ENCODE results near the gene KRTAP20-3. TPM values are rescaled to one million over a fixed set of nuclear protein-coding genes. Genes with fewer than 3 reads are reported as not detected.

KRTAP20-3 gene
- total and polyA plus RNA-seq, 2 donors: not detected

GRCh38 chr21:30634906-30635305 is 7.8 kb upstream of the KRTAP20-3 start, which contains the start of gene KRTAP20-2:
Gene KRTAP20-2 (plus strand): TSS chr21:30635206. CDS start chr21:30635264, 58 bp downstream.
- Histone ChIP-seq H3K36me3 (ENCODE audit: insufficient read depth) (no peaks in the 10 kb centered on the region), H3K4me3 (ENCODE audit: low read depth, low read length) (no peak within 1 kb of the TSS), H3K27ac (ENCODE audit: low read depth) (no peak within 1 kb of the TSS), H3K4me1 (ENCODE audit: insufficient read depth) (no peaks in the 10 kb centered on the region)
- no peak for DNase-seq (ENCODE audit: extremely low spot score)
- 95% methylated on average over 1 of the region's 1 CpG for WGBS

DNA sequence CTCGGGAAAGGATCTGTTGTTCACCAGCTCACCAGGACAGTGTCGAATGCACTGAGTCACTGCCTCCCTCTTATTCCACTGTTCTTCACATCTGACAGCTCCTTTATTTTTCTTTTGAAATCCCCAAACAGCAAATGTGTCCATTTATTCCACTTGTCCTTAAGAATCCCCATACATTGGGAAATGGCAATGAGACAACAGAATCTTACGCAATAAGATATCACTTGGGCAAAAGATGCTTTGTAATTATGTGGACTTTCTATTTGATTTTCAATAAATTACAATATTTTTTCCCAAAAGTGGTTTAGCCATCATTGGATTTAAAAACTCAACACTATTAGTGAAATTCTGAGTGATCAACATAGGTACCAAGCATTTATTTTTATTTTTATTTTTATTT is 4.0 kb upstream of the KRTAP20-3 start:
- 75% methylated on average over 3 of the region's 3 CpGs for whole genome bisulfite sequencing
- no peak for DNase-seq (ENCODE audit: extremely low spot score)
- Histone ChIP-seq H3K4me3 (ENCODE audit: low read depth, low read length) (no peak overlapping the region), H3K4me1 (ENCODE audit: insufficient read depth) (no peaks in the 10 kb centered on the region), H3K27ac (ENCODE audit: low read depth) (no peak overlapping the region), H3K36me3 (ENCODE audit: insufficient read depth) (no peaks in the 10 kb centered on the region)

- Histone ChIP-seq H3K36me3 (ENCODE audit: insufficient read depth) (no peaks in the 10 kb centered on the region), H3K4me3 (ENCODE audit: low read depth, low read length) (no peak overlapping the region), H3K27ac (ENCODE audit: low read depth) (no peak overlapping the region), H3K4me1 (ENCODE audit: insufficient read depth) (no peaks in the 10 kb centered on the region)
- whole genome bisulfite sequencing: 65% methylated on average over 1 of the region's 1 CpG
- no peak for DNase-seq (ENCODE audit: extremely low spot score)
These were observed 4.3 kb downstream of the KRTAP20-3 start for GRCh38 chr21:30646904-30647414.

DNA sequence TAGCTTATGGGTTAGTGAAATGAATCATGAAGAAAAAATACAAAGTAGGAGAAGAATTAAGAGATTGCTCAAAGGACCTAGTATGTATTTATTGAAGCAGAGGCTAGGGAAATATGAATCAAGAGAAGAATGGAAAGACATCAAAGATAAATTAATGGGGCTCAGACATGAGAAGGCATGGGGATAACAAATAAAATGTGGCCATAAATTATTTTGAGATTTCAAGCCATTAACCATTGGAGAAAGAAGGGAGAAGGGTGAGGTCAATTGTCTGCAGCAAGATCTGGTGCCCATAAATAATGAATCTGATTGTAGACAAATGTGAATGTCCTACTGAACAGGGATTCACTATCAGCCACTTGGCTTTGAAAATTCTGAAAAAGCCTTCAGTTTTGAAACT is 10.2 kb downstream of the KRTAP20-3 start:
- no peaks in the 10 kb centered on the region for H3K36me3 ChIP-seq (ENCODE audit: insufficient read depth)
- no peak for DNase-seq (ENCODE audit: extremely low spot score)
- no peaks in the 10 kb centered on the region for H3K4me1 ChIP-seq (ENCODE audit: insufficient read depth)
- H3K27ac ChIP-seq (ENCODE audit: low read depth): no peak overlapping the region
- H3K4me3 ChIP-seq (ENCODE audit: low read depth, low read length): no peak overlapping the region

DNA sequence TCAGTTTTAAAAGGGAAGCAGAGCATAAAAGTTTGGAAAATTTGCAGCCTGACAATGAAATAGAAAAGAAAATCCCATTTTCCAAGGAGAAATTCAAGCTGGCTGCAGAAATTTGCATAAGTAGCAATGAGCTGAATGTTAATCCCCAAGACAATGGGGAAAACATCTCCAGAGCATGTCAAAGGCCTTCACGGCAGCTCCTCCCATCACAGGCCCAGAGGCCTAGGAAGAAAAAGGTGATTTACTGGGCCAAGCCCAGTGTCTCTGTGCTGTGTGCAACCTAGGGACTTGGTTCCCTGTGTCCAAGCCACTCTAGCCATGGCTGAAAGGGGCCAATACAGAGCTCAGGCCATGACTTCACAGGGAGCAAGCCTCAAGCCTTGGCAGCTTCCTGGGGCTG is 26.1 kb downstream of the KRTAP20-3 start:
- no peaks in the 10 kb centered on the region for H3K36me3 ChIP-seq (ENCODE audit: insufficient read depth)
- WGBS: 82% methylated on average over 1 of the region's 1 CpG

GRCh38 chr21:30672985-30673650 is 30.5 kb downstream of the KRTAP20-3 start:
- 76% methylated on average over 2 of the region's 2 CpGs for WGBS
- no peak for DNase-seq (ENCODE audit: extremely low spot score)
- Histone ChIP-seq H3K27ac (ENCODE audit: low read depth) (no peak overlapping the region), H3K4me3 (ENCODE audit: low read depth, low read length) (no peak overlapping the region), H3K4me1 (ENCODE audit: insufficient read depth) (no peaks in the 10 kb centered on the region), H3K36me3 (ENCODE audit: insufficient read depth) (no peaks in the 10 kb centered on the region)

More for the DNA sequence above, 26.1 kb downstream of the KRTAP20-3 start:
- Histone ChIP-seq H3K27ac (ENCODE audit: low read depth) (no peak overlapping the region), H3K4me1 (ENCODE audit: insufficient read depth) (no peaks in the 10 kb centered on the region), H3K4me3 (ENCODE audit: low read depth, low read length) (no peak overlapping the region)
- DNase-seq (ENCODE audit: extremely low spot score): no peak

DNA sequence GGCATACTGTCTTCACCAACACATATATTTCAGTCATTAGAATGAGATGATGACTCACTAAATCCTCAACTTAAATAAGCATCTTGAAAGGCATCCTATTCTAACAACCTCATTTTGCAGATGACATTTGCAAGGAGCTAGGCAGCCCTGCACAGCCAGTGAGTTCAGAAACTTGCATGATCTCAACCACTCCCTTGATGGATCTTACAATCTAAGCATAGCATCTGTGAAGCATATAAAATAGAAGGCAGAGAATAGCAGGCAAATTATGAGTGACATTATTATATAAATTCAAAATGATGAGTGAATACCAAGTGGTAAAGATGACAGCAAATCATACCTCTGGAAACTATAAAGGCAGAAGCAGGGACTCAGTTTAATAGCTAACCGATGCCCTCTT is 31.6 kb downstream of the KRTAP20-3 start:
- Histone ChIP-seq H3K27ac (ENCODE audit: low read depth) (no peak overlapping the region), H3K4me3 (ENCODE audit: low read depth, low read length) (no peak overlapping the region), H3K36me3 (ENCODE audit: insufficient read depth) (no peaks in the 10 kb centered on the region), H3K4me1 (ENCODE audit: insufficient read depth) (no peaks in the 10 kb centered on the region)
- no peak for DNase-seq (ENCODE audit: extremely low spot score)
- 88% methylated on average over 1 of the region's 1 CpG for WGBS

DNA sequence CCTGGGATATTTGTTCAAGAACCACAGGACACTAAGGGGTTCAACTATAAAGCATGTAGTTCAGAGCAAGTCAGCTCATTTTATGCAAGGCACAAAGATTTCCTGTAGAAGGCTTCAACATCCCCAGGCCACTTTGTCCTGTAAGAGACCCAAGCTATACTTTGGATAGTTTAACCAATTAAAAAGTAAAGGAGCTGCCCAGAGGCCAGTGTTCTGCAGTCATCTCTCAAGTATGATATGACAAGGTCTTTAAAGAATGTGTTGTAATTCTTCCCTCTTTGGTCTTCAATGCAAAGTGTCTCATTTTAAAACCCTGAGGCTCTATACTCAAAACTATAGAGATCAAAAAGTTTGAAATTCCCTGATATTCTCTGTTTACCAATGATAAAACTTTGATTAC is 34.1 kb downstream of the KRTAP20-3 start:
- H3K36me3 ChIP-seq (ENCODE audit: insufficient read depth): no peaks in the 10 kb centered on the region
- no peak overlapping the region for H3K4me3 ChIP-seq (ENCODE audit: low read depth, low read length)
- no peak for DNase-seq (ENCODE audit: extremely low spot score)
- H3K27ac ChIP-seq (ENCODE audit: low read depth): no peak overlapping the region
- no peaks in the 10 kb centered on the region for H3K4me1 ChIP-seq (ENCODE audit: insufficient read depth)

DNA sequence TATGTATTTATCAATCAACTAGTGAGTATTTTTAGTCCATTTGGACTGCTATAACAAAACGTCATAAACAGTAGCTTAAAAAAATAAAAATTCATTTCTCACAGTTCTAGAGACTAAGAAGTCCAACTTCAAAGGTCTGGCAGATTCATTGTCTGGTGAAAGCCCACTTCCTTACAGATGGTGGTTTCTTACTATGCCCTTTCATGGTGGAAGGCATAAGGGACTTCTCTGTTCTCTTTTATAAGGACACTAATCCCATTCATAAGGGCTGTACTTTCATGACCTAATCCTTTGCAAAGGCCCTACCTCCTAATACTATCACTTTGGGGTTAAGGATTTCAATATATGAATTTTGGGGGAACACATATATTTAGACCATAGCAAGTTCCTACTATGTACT is 37.9 kb downstream of the KRTAP20-3 start:
- Histone ChIP-seq H3K27ac (ENCODE audit: low read depth) (no peak overlapping the region), H3K36me3 (ENCODE audit: insufficient read depth) (no peaks in the 10 kb centered on the region), H3K4me3 (ENCODE audit: low read depth, low read length) (no peak overlapping the region), H3K4me1 (ENCODE audit: insufficient read depth) (no peaks in the 10 kb centered on the region)
- WGBS: 48% methylated on average over 1 of the region's 1 CpG
- DNase-seq (ENCODE audit: extremely low spot score): no peak

GRCh38 chr21:30684506-30684905 is 41.8 kb downstream of the KRTAP20-3 start:
- no peaks in the 10 kb centered on the region for H3K4me1 ChIP-seq (ENCODE audit: insufficient read depth)
- DNase-seq (ENCODE audit: extremely low spot score): no peak
- no peak overlapping the region for H3K4me3 ChIP-seq (ENCODE audit: low read depth, low read length)
- 71% methylated on average over 6 of the region's 6 CpGs for WGBS
- no peak overlapping the region for H3K27ac ChIP-seq (ENCODE audit: low read depth)
- no peaks in the 10 kb centered on the region for H3K36me3 ChIP-seq (ENCODE audit: insufficient read depth)

DNA sequence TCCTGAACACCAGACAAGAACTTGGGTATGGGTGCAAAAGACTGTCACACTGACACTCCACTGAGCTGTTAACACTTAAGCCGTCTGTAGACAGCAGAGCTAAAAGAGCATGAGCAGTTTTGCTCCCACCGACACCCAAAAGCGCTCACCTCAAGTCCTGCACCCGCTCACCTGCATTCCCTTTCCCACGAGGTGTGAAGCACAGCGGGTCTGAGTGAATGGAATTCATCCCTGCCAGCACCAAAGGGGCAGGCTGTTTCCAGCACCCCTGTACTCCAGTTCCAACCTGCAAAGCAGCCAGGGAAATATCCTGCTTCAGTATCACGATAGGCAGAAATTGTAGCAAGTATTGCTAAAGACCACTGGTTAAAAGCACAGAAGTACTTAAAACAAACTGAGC is 47.2 kb downstream of the KRTAP20-3 start:
- Histone ChIP-seq H3K4me1 (ENCODE audit: insufficient read depth) (no peaks in the 10 kb centered on the region), H3K4me3 (ENCODE audit: low read depth, low read length) (no peak overlapping the region), H3K36me3 (ENCODE audit: insufficient read depth) (no peaks in the 10 kb centered on the region), H3K27ac (ENCODE audit: low read depth) (no peak overlapping the region)
- WGBS: 57% methylated on average over 7 of the region's 7 CpGs
- no peak for DNase-seq (ENCODE audit: extremely low spot score)

Small RNA genes within 50 kb of the gene (small RNA-seq; reads per million reads assigned to genes)
- gene KRTAP20-1 (not detected), gene KRTAP20-3 (not detected), gene KRTAP20-4 (not detected), gene KRTAP22-1 (not detected)

Other genes starting within 250 kb of the KRTAP20-3 start
- not detected for gene KRTAP13-1, start 246.8 kb upstream of the KRTAP20-3 start, total RNA-seq
- gene KRTAP13-1, start 246.8 kb upstream of the KRTAP20-3 start, polyA plus RNA-seq: not detected
- gene KRTAP13-3, start 216.9 kb upstream of the KRTAP20-3 start, total RNA-seq: not detected
- gene KRTAP13-3, start 216.9 kb upstream of the KRTAP20-3 start, polyA plus RNA-seq: not detected
- not detected for gene KRTAP13-4, start 212.6 kb upstream of the KRTAP20-3 start, total RNA-seq
- gene KRTAP13-4, start 212.6 kb upstream of the KRTAP20-3 start, polyA plus RNA-seq: not detected
- not detected for gene KRTAP15-1, start 202.6 kb upstream of the KRTAP20-3 start, total RNA-seq
- not detected for gene KRTAP15-1, start 202.6 kb upstream of the KRTAP20-3 start, polyA plus RNA-seq
- gene KRTAP19-1, start 162.5 kb upstream of the KRTAP20-3 start, total RNA-seq: not detected
- not detected for gene KRTAP19-1, start 162.5 kb upstream of the KRTAP20-3 start, polyA plus RNA-seq
- gene KRTAP19-2, start 155.4 kb upstream of the KRTAP20-3 start, total RNA-seq: not detected
- not detected for gene KRTAP19-2, start 155.4 kb upstream of the KRTAP20-3 start, polyA plus RNA-seq
- gene KRTAP19-3, start 150.9 kb upstream of the KRTAP20-3 start, total RNA-seq: not detected
- gene KRTAP19-3, start 150.9 kb upstream of the KRTAP20-3 start, polyA plus RNA-seq: not detected
- gene KRTAP19-4, start 145.7 kb upstream of the KRTAP20-3 start, total RNA-seq: not detected
- not detected for gene KRTAP19-4, start 145.7 kb upstream of the KRTAP20-3 start, polyA plus RNA-seq
- gene KRTAP19-5, start 140.7 kb upstream of the KRTAP20-3 start, total RNA-seq: not detected
- not detected for gene KRTAP19-5, start 140.7 kb upstream of the KRTAP20-3 start, polyA plus RNA-seq
- not detected for gene KRTAP19-6, start 101.0 kb upstream of the KRTAP20-3 start, total RNA-seq
- gene KRTAP19-6, start 101.0 kb upstream of the KRTAP20-3 start, polyA plus RNA-seq: not detected
- not detected for gene KRTAP19-7, start 81.5 kb upstream of the KRTAP20-3 start, total RNA-seq
- gene KRTAP19-7, start 81.5 kb upstream of the KRTAP20-3 start, polyA plus RNA-seq: not detected
- gene KRTAP22-2, start 52.5 kb upstream of the KRTAP20-3 start, total RNA-seq: not detected
- not detected for gene KRTAP22-2, start 52.5 kb upstream of the KRTAP20-3 start, polyA plus RNA-seq
- not detected for gene KRTAP6-3, start 50.4 kb upstream of the KRTAP20-3 start, total RNA-seq
- gene KRTAP6-3, start 50.4 kb upstream of the KRTAP20-3 start, polyA plus RNA-seq: not detected
- gene KRTAP6-2, start 44.0 kb upstream of the KRTAP20-3 start, total RNA-seq: not detected
- not detected for gene KRTAP6-2, start 44.0 kb upstream of the KRTAP20-3 start, polyA plus RNA-seq
- gene KRTAP22-1, start 41.8 kb upstream of the KRTAP20-3 start, total RNA-seq: not detected
- gene KRTAP22-1, start 41.8 kb upstream of the KRTAP20-3 start, polyA plus RNA-seq: not detected
- not detected for gene KRTAP6-1, start 28.9 kb upstream of the KRTAP20-3 start, total RNA-seq
- gene KRTAP6-1, start 28.9 kb upstream of the KRTAP20-3 start, polyA plus RNA-seq: not detected
- not detected for gene KRTAP20-1, start 26.4 kb upstream of the KRTAP20-3 start, total RNA-seq
- not detected for gene KRTAP20-1, start 26.4 kb upstream of the KRTAP20-3 start, polyA plus RNA-seq
- gene KRTAP20-4, start 22.2 kb upstream of the KRTAP20-3 start, total RNA-seq: not detected
- gene KRTAP20-4, start 22.2 kb upstream of the KRTAP20-3 start, polyA plus RNA-seq: not detected
- gene KRTAP20-2, start 7.7 kb upstream of the KRTAP20-3 start, total RNA-seq: not detected
- not detected for gene KRTAP20-2, start 7.7 kb upstream of the KRTAP20-3 start, polyA plus RNA-seq
- not detected for gene KRTAP21-3, start 75.9 kb downstream of the KRTAP20-3 start, total RNA-seq
- gene KRTAP21-3, start 75.9 kb downstream of the KRTAP20-3 start, polyA plus RNA-seq: not detected
- not detected for gene KRTAP21-2, start 104.4 kb downstream of the KRTAP20-3 start, total RNA-seq
- gene KRTAP21-2, start 104.4 kb downstream of the KRTAP20-3 start, polyA plus RNA-seq: not detected
- gene KRTAP21-1, start 112.6 kb downstream of the KRTAP20-3 start, total RNA-seq: not detected
- gene KRTAP21-1, start 112.6 kb downstream of the KRTAP20-3 start, polyA plus RNA-seq: not detected
- gene KRTAP8-1, start 170.4 kb downstream of the KRTAP20-3 start, total RNA-seq: not detected
- not detected for gene KRTAP8-1, start 170.4 kb downstream of the KRTAP20-3 start, polyA plus RNA-seq
- gene KRTAP7-1, start 186.9 kb downstream of the KRTAP20-3 start, total RNA-seq: not detected
- not detected for gene KRTAP7-1, start 186.9 kb downstream of the KRTAP20-3 start, polyA plus RNA-seq
- not detected for gene KRTAP11-1, start 238.7 kb downstream of the KRTAP20-3 start, total RNA-seq
- not detected for gene KRTAP11-1, start 238.7 kb downstream of the KRTAP20-3 start, polyA plus RNA-seq

Data from urinary bladder (tissue), 4 donors.